ENCODE measurements around the gene SCAMP5.

SCAMP5 gene

GRCh38 chr15:75065467-75065850, 70.1 kb downstream of the SCAMP5 start:
- Histone ChIP-seq H3K27ac (peak overlapping the region; percentile 35 to 79), H3K4me3 (no peak overlapping the region)
- TF ChIP-seq, protein P1, sequence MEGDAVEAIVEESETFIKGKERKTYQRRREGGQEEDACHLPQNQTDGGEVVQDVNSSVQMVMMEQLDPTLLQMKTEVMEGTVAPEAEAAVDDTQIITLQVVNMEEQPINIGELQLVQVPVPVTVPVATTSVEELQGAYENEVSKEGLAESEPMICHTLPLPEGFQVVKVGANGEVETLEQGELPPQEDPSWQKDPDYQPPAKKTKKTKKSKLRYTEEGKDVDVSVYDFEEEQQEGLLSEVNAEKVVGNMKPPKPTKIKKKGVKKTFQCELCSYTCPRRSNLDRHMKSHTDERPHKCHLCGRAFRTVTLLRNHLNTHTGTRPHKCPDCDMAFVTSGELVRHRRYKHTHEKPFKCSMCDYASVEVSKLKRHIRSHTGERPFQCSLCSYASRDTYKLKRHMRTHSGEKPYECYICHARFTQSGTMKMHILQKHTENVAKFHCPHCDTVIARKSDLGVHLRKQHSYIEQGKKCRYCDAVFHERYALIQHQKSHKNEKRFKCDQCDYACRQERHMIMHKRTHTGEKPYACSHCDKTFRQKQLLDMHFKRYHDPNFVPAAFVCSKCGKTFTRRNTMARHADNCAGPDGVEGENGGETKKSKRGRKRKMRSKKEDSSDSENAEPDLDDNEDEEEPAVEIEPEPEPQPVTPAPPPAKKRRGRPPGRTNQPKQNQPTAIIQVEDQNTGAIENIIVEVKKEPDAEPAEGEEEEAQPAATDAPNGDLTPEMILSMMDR (IDR thresholded peaks at IDR 0.05): no peak
- DNase-seq (ENCODE audit: low spot score): no peak

GRCh38 chr15:75065851-75066509, 70.6 kb downstream of the SCAMP5 start:
- Histone ChIP-seq H3K27ac (peak overlapping the region; percentile 35 to 79), H3K4me3 (no peak overlapping the region)
- TF ChIP-seq, protein P1 (IDR thresholded peaks at IDR 0.05): no peak
- peak; percentile 56 for DNase-seq (ENCODE audit: low spot score)

DNA sequence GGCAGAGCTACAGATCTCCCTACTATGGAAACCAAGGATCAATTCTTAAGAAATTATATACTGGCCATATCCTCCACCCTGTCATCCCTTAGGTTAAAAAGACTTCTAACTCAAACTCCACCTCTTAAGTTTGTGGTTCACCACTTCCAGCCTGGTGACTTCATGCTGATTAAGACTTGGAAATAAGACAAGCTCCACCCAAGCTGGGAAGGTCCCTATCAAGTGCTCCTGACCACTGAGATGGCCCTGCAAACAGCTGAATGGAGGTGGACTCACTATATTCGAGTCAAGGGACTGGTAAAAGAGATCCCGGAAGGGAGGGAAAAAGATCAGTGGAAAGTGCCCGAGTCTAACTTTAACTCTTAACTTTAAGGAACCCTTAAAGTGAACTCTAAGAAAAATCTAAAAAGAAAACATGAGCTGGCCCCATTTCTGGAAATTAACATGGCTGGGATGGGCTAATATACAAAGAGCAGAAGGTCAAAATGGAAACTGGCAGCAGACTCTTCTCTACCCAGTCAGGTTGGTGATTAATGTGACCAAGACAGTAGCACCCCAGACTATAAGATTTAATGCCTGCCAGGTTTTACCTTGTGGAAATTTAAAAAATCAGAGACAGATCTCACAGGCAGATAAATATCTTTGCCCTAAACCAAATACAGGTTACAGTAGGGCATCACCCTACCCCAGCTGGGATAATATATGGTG, 71.9 kb downstream of the SCAMP5 start:
- Histone ChIP-seq H3K4me3 (no peak overlapping the region), H3K27ac (peak overlapping the region; percentile 35 to 79)
- TF ChIP-seq, protein P1 (IDR thresholded peaks at IDR 0.05): no peak
- DNase-seq (ENCODE audit: low spot score): peak; percentile 24

DNA sequence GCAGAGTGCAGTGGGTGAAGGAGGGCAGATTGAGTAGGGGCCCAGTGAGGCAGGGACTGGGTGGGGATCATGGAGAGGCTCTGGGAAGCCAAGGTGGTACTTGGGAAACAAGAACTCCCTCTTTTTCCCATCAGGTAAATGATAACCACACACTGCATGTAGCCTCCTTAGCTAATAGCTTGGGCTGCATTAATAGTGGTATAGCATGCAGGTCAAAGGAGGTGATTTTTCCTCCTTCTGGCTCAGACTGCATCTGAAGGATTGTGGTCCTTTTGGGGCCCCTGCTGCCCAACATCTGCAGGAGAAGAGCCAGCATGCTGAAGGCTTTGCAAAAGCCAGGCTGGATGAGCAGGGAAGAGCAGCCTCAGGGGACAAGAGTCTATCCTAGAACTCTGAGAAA, 73.4 kb downstream of the SCAMP5 start:
- no peak overlapping the region for H3K4me3 ChIP-seq
- DNase-seq (ENCODE audit: low spot score): no peak
- no peak overlapping the region for H3K27ac ChIP-seq
- TF ChIP-seq, protein P1 (IDR thresholded peaks at IDR 0.05): no peak

- Histone ChIP-seq H3K27ac (no peak overlapping the region), H3K4me3 (no peak overlapping the region)
- DNase-seq (ENCODE audit: low spot score): peak; percentile 58
- TF ChIP-seq, protein P1 (IDR thresholded peaks at IDR 0.05): no peak
Measured at GRCh38 chr15:75069301-75069925, 74.0 kb downstream of the SCAMP5 start.

DNA sequence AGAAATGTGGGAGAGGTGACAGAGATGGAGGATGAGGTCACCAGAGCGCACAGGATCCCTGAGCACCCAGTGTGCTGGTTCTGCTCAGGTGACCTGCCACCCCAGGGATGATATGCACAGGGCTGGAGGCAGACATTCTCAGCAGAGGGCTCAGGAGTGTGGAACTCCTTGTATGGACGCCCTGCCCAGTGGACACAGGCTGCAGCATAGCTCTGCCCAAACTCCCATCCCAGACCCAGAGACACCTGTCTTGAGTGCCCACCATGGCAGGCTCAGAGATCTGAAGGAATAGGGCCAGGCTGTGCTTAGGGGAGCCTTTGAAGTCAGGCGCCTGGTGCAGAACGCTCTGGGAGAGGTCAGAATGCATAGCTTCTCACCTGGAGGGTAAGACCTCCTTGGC, 75.3 kb downstream of the SCAMP5 start:
- DNase-seq (ENCODE audit: low spot score): no peak
- H3K4me3 ChIP-seq: no peak overlapping the region
- TF ChIP-seq, protein P1 (IDR thresholded peaks at IDR 0.05): no peak

More for the DNA sequence above, 75.3 kb downstream of the SCAMP5 start:
- no peak overlapping the region for H3K27ac ChIP-seq
